D721Med (cell line): ENCODE data around the gene CRYGA.

Source experiments
- DNase-seq: peaks from one replicate; pipeline ENCODE4 v3.0.0; 2011; ENCODE audit warnings: low spot score; ENCODE audit not compliant: insufficient read length
- FAIRE-seq: peaks from 2 replicates; lab custom pipeline; 2011; peaks lifted over from hg19 to GRCh38; lab: Jason Lieb, UNC
- CTCF ChIP-seq: IDR thresholded peaks from 2 replicates; pipeline ENCODE4 v1.5.1; 2012; ENCODE audit warnings: mild to moderate bottlenecking, control low read depth; ENCODE audit not compliant: insufficient read depth; ENCODE audit errors: missing control alignments

The CRYGA gene

GRCh38 chr2:208156439-208156838, 7.0 kb downstream of the CRYGA start:
- FAIRE-seq (no peak), DNase-seq (no peak)
- no peak for TF ChIP-seq CTCF

GRCh38 chr2:208153156-208153555, 10.2 kb downstream of the CRYGA start:
- TF ChIP-seq CTCF = no peak
- DNase-seq (no peak), FAIRE-seq (no peak)

GRCh38 chr2:208150956-208151355, 12.4 kb downstream of the CRYGA start:
- no peak for DNase-seq
- no peak for TF ChIP-seq CTCF
- no peak for FAIRE-seq

- no peak for TF ChIP-seq CTCF
- no peak for FAIRE-seq
Measured at GRCh38 chr2:208150094-208150493, 13.3 kb downstream of the CRYGA start.

GRCh38 chr2:208148803-208149202, 14.6 kb downstream of the CRYGA start:
- no peak for DNase-seq
- TF ChIP-seq CTCF = no peak
- FAIRE-seq = no peak

More at GRCh38 chr2:208150094-208150493, 13.3 kb downstream of the CRYGA start:
- DNase-seq = no peak

GRCh38 chr2:208147759-208148158, 15.6 kb downstream of the CRYGA start:
- DNase-seq (no peak), FAIRE-seq (no peak)
- TF ChIP-seq CTCF = no peak

GRCh38 chr2:208147008-208147407, 16.4 kb downstream of the CRYGA start:
- DNase-seq = no peak
- no peak for FAIRE-seq
- no peak for TF ChIP-seq CTCF
